Gastroesophageal sphincter (tissue), 3 donors: ENCODE results near the gene MICAL3.

ENCODE experiments used
- CTCF ChIP-seq, 4 experiments: fragments of 200-600 bp in 2 of 4; fragments of 450-650 bp in 2 of 4; sonication (generic) in 1 of 4; IDR thresholded peaks; one replicate each; pipeline ENCODE4 v1.5.1; 2017 to 2019; ENCODE audit warnings: antibody characterized with exemption in 4 of 4, mild to moderate bottlenecking in 2 of 4, moderate library complexity in 2 of 4
- POLR2AphosphoS5 ChIP-seq: sonication (generic); formaldehyde crosslinking; IDR thresholded peaks from one replicate; pipeline ENCODE4 v1.6.1; 2017; ENCODE audit warnings: antibody characterized with exemption

GRCh38 chr22:17746916-17747315 is 277.4 kb downstream of the MICAL3 start:
- no peak for TF ChIP-seq CTCF (IDR thresholded peaks at IDR 0.05)
- TF ChIP-seq POLR2AphosphoS5: no peak
